K562 (cell line): ENCODE results near the gene SPNS1. TPM values are rescaled to one million over a fixed set of nuclear protein-coding genes. Genes with fewer than 3 reads are reported as not detected.

Experiments
- ARID3A ChIP-seq: IDR thresholded peaks from 2 replicates; pipeline ENCODE4 v1.6.1; 2012; ENCODE audit warnings: low read depth, low read length, improper control_type of control experiment, borderline replicate concordance
- BRCA1 ChIP-seq, 2 experiments: fragments of 450-650 bp in 1 of 2; sonication (generic) in 1 of 2; formaldehyde crosslinking in 1 of 2; IDR thresholded peaks; 2 replicates each; pipeline versions ENCODE4 v1.5.0 to v1.6.1; 2017 to 2020; ENCODE audit warnings: mild to moderate bottlenecking in 1 of 2, missing genetic modification reagents in 1 of 2
- E4F1 ChIP-seq: fragments of 250-450 bp; sonication (Bioruptor Pico); IDR thresholded peaks from 2 replicates; pipeline ENCODE4 v1.5.0; 2021; ENCODE audit warnings: mild to moderate bottlenecking, borderline replicate concordance
- HLTF ChIP-seq: fragments of 450-650 bp; IDR thresholded peaks from 2 replicates; pipeline ENCODE4 v1.6.1; 2016
- HMG20B ChIP-seq: fragments of 250-450 bp; sonication (Bioruptor Pico); IDR thresholded peaks from 2 replicates; pipeline ENCODE4 v1.5.0; 2021; ENCODE audit warnings: mild to moderate bottlenecking
- HSF4 ChIP-seq: fragments of 250-450 bp; sonication (Bioruptor Pico); IDR thresholded peaks from 2 replicates; pipeline ENCODE4 v2.1.2; 2022; ENCODE audit warnings: mild to moderate bottlenecking, moderate library complexity, borderline replicate concordance
- MCM5 ChIP-seq: fragments of 450-650 bp; IDR thresholded peaks from 2 replicates; pipeline ENCODE4 v1.6.1; 2016; ENCODE audit warnings: low read depth
- MEIS2 ChIP-seq: fragments of 450-650 bp; IDR thresholded peaks from 2 replicates; pipeline ENCODE4 v1.6.1; 2014; ENCODE audit warnings: mild to moderate bottlenecking; ENCODE audit not compliant: partially characterized antibody
- RNF2 ChIP-seq: sonication (generic); IDR thresholded peaks from 2 replicates; pipeline ENCODE4 v1.6.1; 2016
- SAFB2 ChIP-seq: fragments of 200-400 bp; formaldehyde crosslinking; IDR thresholded peaks from 2 replicates; pipeline ENCODE4 v1.6.1; 2018; ENCODE audit warnings: borderline replicate concordance, low read length, low read depth, moderate library complexity; ENCODE audit not compliant: severe bottlenecking
- SLC30A9 ChIP-seq: fragments of 250-450 bp; sonication (Bioruptor Pico); IDR thresholded peaks from 2 replicates; pipeline ENCODE4 v1.8.0; 2022; ENCODE audit warnings: mild to moderate bottlenecking, moderate library complexity
- SRF ChIP-seq, 2 experiments: fragments of 250-450, 450-650 bp in 1 of 2; sonication (Bioruptor Pico) in 1 of 2; sonication (generic) in 1 of 2; formaldehyde crosslinking; IDR thresholded peaks; 2 replicates each; pipeline versions ENCODE4 v1.5.0 to v1.5.1; 2020 to 2022; ENCODE audit warnings: mild to moderate bottlenecking in 1 of 2, missing genetic modification reagents in 1 of 2
- TCF7L2 ChIP-seq: fragments of 150-350 bp; IDR thresholded peaks from 2 replicates; pipeline ENCODE4 v1.6.1; 2016; ENCODE audit warnings: low read depth, mild to moderate bottlenecking, low read length, moderate library complexity
- THRAP3 ChIP-seq: fragments of 450-650 bp; IDR thresholded peaks from 2 replicates; pipeline ENCODE4 v1.6.1; 2016; ENCODE audit warnings: mild to moderate bottlenecking, inconsistent platforms, borderline replicate concordance
- ZBTB17 ChIP-seq: fragments of 450-650 bp; formaldehyde crosslinking; IDR thresholded peaks from 2 replicates; pipeline ENCODE4 v1.4.0; 2020; ENCODE audit warnings: mild to moderate bottlenecking
- ZC3H8 ChIP-seq: fragments of 450-650 bp; IDR thresholded peaks from 2 replicates; pipeline ENCODE4 v1.6.1; 2017
- ZNF551 ChIP-seq: fragments of 250-450 bp; sonication (Bioruptor Pico); IDR thresholded peaks from 2 replicates; pipeline ENCODE4 v1.5.0; 2021; ENCODE audit warnings: mild to moderate bottlenecking, moderate library complexity
- ZZZ3 ChIP-seq: fragments of 450-650 bp; IDR thresholded peaks from 2 replicates; pipeline ENCODE4 v1.6.1; 2016; ENCODE audit warnings: antibody characterized with exemption, mild to moderate bottlenecking, moderate library complexity
- polyA plus RNA-seq, 8 experiments: library from polyadenylated mRNA; depleted of rRNA in 4 of 8; stranded (reverse) in 5 of 8; unstranded in 3 of 8; fragments of >200 nt; fragmentation: Nextera tagmentation in 2 of 8; fragmentation: Illumina TruSeq in 1 of 8; extraction: Ambion mirVana in 2 of 8; extraction: Trizol in 1 of 8; gene quantifications; 2 replicates each; pipeline versions ENCODE4 v1.2.1 to v1.2.3, GENCODE V29; 2011 to 2014; ENCODE audit warnings: inconsistent platforms in 1 of 8, missing spikeins in 1 of 8
- total RNA-seq, 7 experiments: library from RNA; depleted of rRNA in 6 of 7; stranded (reverse); fragments of >200 nt in 6 of 7; fragmentation: Illumina TruSeq in 2 of 7; extraction: Trizol in 2 of 7; gene quantifications; 2 replicates each; pipeline versions ENCODE4 v1.2.1 to v1.2.3, GENCODE V29; 2011 to 2021; ENCODE audit warnings: low replicate concordance in 1 of 7
- TF ChIP-seq, protein P1 (sequence below), 3 experiments: fragments of 200-800 bp in 1 of 3; sonication (Bioruptor generic) in 1 of 3; sonication (generic) in 1 of 3; formaldehyde crosslinking in 1 of 3; IDR thresholded peaks; 2 replicates each; pipeline versions ENCODE4 v1.6.1 to v1.8.0; 2016 to 2022; ENCODE audit warnings: mild to moderate bottlenecking in 2 of 3, missing compliant biosample characterization in 2 of 3, missing genetic modification characterization in 2 of 3, missing genetic modification reagents in 1 of 3
- TF ChIP-seq, protein P2 (sequence below): fragments of 250-450 bp; sonication (Bioruptor Pico); IDR thresholded peaks from 2 replicates; pipeline ENCODE4 v1.4.0; 2020; ENCODE audit warnings: mild to moderate bottlenecking, moderate library complexity, borderline replicate concordance

Gene SPNS1
- total and polyA plus RNA-seq, 9 of the 15 experiments (the other 6 are each of a cell fraction or from before 2014, with no cell fraction given), result 0.58 to 64.9 (median 13.7) TPM

DNA sequence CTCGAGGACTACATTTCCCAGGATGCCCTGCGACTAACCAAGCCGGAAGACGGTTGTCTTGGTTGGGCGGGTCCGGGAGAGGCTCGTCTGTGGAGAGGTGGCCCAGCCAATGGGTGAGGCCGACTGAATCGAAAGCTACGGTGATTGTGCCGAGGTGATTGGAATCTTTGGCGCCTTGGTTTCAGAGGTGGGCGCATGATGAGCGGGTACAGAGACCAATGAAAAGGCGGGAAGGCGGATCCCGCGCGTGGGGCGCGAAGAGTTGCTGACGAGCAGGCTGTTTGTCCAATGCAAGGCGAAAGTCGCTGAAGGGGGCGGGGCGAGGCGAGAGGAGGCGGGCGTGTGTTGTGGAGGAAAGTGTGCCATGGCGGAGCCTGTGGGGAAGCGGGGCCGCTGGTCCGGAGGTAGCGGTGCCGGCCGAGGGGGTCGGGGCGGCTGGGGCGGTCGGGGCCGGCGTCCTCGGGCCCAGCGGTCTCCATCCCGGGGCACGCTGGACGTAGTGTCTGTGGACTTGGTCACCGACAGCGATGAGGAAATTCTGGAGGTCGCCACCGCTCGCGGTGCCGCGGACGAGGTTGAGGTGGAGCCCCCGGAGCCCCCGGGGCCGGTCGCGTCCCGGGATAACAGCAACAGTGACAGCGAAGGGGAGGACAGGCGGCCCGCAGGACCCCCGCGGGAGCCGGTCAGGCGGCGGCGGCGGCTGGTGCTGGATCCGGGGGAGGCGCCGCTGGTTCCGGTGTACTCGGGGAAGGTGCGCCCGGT, 23.7 kb upstream of the SPNS1 start, which contains the start of gene NFATC2IP (continued):
- TF ChIP-seq ZNF551 (no peak), ARID3A (peak; percentile 93), HMG20B (CRISPR knock-in tag) (no peak), ZZZ3 (no peak), RNF2 (peak; percentile 25; the same call in 1 of the 2 replicates), SAFB2 (no peak), HLTF (no peak), MEIS2 (no peak), TCF7L2 (no peak), ZBTB17 (CRISPR knock-in tag) (no peak), BRCA1 (IDR thresholded peaks at IDR 0.05) (no peak), BRCA1 (CRISPR knock-in tag; IDR thresholded peaks at IDR 0.05) (no peak), ZC3H8 (no peak), MCM5 (no peak), SRF (CRISPR knock-in tag; IDR thresholded peaks at IDR 0.05) (peak in 1 of 2 experiments; percentile 54; a peak in 1 of 4 replicates), SLC30A9 (CRISPR knock-in tag) (no peak), HSF4 (CRISPR knock-in tag) (no peak), E4F1 (CRISPR knock-in tag) (no peak), THRAP3 (no peak)
- TF ChIP-seq, protein P1, sequence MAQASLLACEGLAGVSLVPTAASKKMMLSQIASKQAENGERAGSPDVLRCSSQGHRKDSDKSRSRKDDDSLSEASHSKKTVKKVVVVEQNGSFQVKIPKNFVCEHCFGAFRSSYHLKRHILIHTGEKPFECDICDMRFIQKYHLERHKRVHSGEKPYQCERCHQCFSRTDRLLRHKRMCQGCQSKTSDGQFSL (CRISPR knock-in tag; IDR thresholded peaks at IDR 0.05), result no peak
- TF ChIP-seq, protein P1 (tag; IDR thresholded peaks at IDR 0.05), result no peak
- TF ChIP-seq, protein P2, sequence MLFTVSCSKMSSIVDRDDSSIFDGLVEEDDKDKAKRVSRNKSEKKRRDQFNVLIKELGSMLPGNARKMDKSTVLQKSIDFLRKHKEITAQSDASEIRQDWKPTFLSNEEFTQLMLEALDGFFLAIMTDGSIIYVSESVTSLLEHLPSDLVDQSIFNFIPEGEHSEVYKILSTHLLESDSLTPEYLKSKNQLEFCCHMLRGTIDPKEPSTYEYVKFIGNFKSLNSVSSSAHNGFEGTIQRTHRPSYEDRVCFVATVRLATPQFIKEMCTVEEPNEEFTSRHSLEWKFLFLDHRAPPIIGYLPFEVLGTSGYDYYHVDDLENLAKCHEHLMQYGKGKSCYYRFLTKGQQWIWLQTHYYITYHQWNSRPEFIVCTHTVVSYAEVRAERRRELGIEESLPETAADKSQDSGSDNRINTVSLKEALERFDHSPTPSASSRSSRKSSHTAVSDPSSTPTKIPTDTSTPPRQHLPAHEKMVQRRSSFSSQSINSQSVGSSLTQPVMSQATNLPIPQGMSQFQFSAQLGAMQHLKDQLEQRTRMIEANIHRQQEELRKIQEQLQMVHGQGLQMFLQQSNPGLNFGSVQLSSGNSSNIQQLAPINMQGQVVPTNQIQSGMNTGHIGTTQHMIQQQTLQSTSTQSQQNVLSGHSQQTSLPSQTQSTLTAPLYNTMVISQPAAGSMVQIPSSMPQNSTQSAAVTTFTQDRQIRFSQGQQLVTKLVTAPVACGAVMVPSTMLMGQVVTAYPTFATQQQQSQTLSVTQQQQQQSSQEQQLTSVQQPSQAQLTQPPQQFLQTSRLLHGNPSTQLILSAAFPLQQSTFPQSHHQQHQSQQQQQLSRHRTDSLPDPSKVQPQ (CRISPR knock-in tag), result no peak
